OCI-LY7 (cell line): ENCODE data around the gene NDUFS3. TPM values are rescaled to one million over a fixed set of nuclear protein-coding genes. Genes with fewer than 3 reads are reported as not detected.
"Not testable (repeated sequence)": the region's sequence is repeated elsewhere in the genome, so short reads cannot be mapped to it uniquely, and the experiment has no call there.

Experiments
- Bru-seq: library from RNA; stranded (reverse); fragments of 400-500 nt; gene quantifications from one replicate; lab custom pipeline; 2021; lab: Mats Ljungman, UMichigan
- BruChase-seq, 2 experiments: library from RNA; stranded (reverse); fragments of 400-500 nt; gene quantifications; one replicate each; lab custom pipeline; 2021; lab: Mats Ljungman, UMichigan
- BruUV-seq: library from RNA; stranded (reverse); fragments of 400-500 nt; replicated peaks from 2 replicates; lab custom pipeline; 2021; lab: Mats Ljungman, UMichigan
- CTCF ChIA-PET: fragments of 300-600 bp; sonication (Branson Sonifier 250); formaldehyde crosslinking; loops from one replicate; lab custom pipeline; 2022; ENCODE audit warnings: antibody characterized with exemption; ENCODE audit not compliant: unreplicated experiment; lab: Charles Lee
- POLR2A ChIA-PET: fragments of 300-600 bp; sonication (Branson Sonifier 250); formaldehyde crosslinking; loops from one replicate; lab custom pipeline; 2022; ENCODE audit warnings: antibody characterized with exemption; lab: Charles Lee
- DNase-seq: peaks from one replicate; pipeline ENCODE4 v3.0.0-alpha.2; 2015; ENCODE audit warnings: low spot score
- H2AFZ ChIP-seq: fragments of 200-600 bp; sonication (generic), shearing (Covaris generic); 2 replicates; pipeline ENCODE4 v1.6.1; 2014; ENCODE audit warnings: mild to moderate bottlenecking, antibody characterized with exemption, low read length, moderate library complexity
- H3K27ac ChIP-seq: fragments of 200-600 bp; sonication (generic); 2 replicates; pipeline ENCODE4 v1.5.1; 2014; ENCODE audit warnings: mixed run types, low read depth, mild to moderate bottlenecking, moderate library complexity, low read length, inconsistent platforms; ENCODE audit not compliant: poor library complexity, severe bottlenecking
- H3K36me3 ChIP-seq: fragments of 200-600 bp; sonication (generic); 2 replicates; pipeline ENCODE4 v1.6.1; 2014; ENCODE audit warnings: mild to moderate bottlenecking, antibody characterized with exemption, low read length, moderate library complexity, mixed read lengths; ENCODE audit not compliant: insufficient read depth
- H3K4me1 ChIP-seq: fragments of 200-600 bp; sonication (generic); 2 replicates; pipeline ENCODE4 v1.5.1; 2014; ENCODE audit warnings: mild to moderate bottlenecking, low read length; ENCODE audit not compliant: insufficient read depth, poor library complexity, severe bottlenecking
- H3K4me2 ChIP-seq: fragments of 200-600 bp; sonication (generic); 2 replicates; pipeline ENCODE4 v1.6.1; 2014; ENCODE audit warnings: mild to moderate bottlenecking, low read length
- H3K4me3 ChIP-seq: fragments of 200-600 bp; sonication (generic); 2 replicates; pipeline ENCODE4 v1.5.1; 2014; ENCODE audit warnings: mild to moderate bottlenecking, low read depth, low read length; ENCODE audit not compliant: poor library complexity, severe bottlenecking
- H3K79me2 ChIP-seq: fragments of 200-600 bp; sonication (generic); 2 replicates; pipeline ENCODE4 v1.6.1; 2016; ENCODE audit warnings: low read depth, mild to moderate bottlenecking, low read length, moderate library complexity, mixed read lengths; ENCODE audit not compliant: insufficient read depth
- H3K9me2 ChIP-seq: fragments of 200-600 bp; sonication (generic); 2 replicates; pipeline ENCODE4 v1.6.1; 2016; ENCODE audit warnings: mild to moderate bottlenecking, low read length, mixed read lengths; ENCODE audit not compliant: insufficient read depth
- H3K9me3 ChIP-seq: fragments of 200-600 bp; sonication (generic); 2 replicates; pipeline ENCODE4 v1.6.1; 2014; ENCODE audit warnings: mild to moderate bottlenecking, mixed run types, low read length, mixed read lengths
- H4K20me1 ChIP-seq: fragments of 200-600 bp; sonication (generic); 2 replicates; pipeline ENCODE4 v1.6.1; 2014; ENCODE audit warnings: mild to moderate bottlenecking, antibody characterized with exemption, low read length, moderate library complexity, mixed read lengths; ENCODE audit not compliant: insufficient read depth
- EZH2phosphoT487 ChIP-seq: fragments of 200-600 bp; sonication (generic); IDR thresholded peaks from 2 replicates; pipeline ENCODE4 v1.6.1; 2018; ENCODE audit warnings: low read depth, borderline replicate concordance, mild to moderate bottlenecking, mixed run types, antibody characterized with exemption, low read length, moderate library complexity, mixed read lengths
- intact Hi-C: fragments of 100-400 bp; cut with micrococcal nuclease; formaldehyde crosslinking; loops from one replicate; pipeline ENCODE4 v1.10.0; 2022; ENCODE audit not compliant: unreplicated experiment
- long read RNA-seq: library from polyadenylated mRNA; stranded (forward); transcript quantifications from one replicate; pipeline ENCODE4 v2.0.0, GENCODE V29; 2022
- total RNA-seq, 2 experiments: library from RNA; depleted of rRNA in 1 of 2; stranded (reverse); fragments of >200 nt in 1 of 2; shearing (Covaris generic) in 1 of 2; gene quantifications; 2 replicates each; pipeline ENCODE4 v1.2.3, GENCODE V29; 2014 to 2022
- TF ChIP-seq, protein P1 (sequence below): fragments of 200-600 bp; sonication (generic); conservative IDR thresholded peaks from 2 replicates; pipeline ENCODE4 v1.5.1; 2014; ENCODE audit warnings: mild to moderate bottlenecking, antibody characterized with exemption, low read length, moderate library complexity, mixed read lengths

Gene NDUFS3
- total RNA-seq (2014; rRNA removed; shearing (Covaris generic)) (73.9 and 92.7 TPM in 2 replicates), total RNA-seq (2022) (122 and 135 TPM in 2 replicates), Bru-seq, nascent RNA (percentile 82 among the genes with signal in this experiment), BruChase-seq, experiment 1, labeled RNA remaining after a 6-hour chase (percentile 87 among the genes with signal in this experiment), BruChase-seq, experiment 2, labeled RNA remaining after a 2-hour chase (percentile 78 among the genes with signal in this experiment)
- long read RNA-seq, transcript NDUFS3-201 (7 exons, 958 nt): major isoform, 100 of 131 reads
- long read RNA-seq, partial matches to known transcripts: 4 of 131 reads
- long read RNA-seq, other reads (novel, unspliced or antisense): 23 of 131 reads

DNA sequence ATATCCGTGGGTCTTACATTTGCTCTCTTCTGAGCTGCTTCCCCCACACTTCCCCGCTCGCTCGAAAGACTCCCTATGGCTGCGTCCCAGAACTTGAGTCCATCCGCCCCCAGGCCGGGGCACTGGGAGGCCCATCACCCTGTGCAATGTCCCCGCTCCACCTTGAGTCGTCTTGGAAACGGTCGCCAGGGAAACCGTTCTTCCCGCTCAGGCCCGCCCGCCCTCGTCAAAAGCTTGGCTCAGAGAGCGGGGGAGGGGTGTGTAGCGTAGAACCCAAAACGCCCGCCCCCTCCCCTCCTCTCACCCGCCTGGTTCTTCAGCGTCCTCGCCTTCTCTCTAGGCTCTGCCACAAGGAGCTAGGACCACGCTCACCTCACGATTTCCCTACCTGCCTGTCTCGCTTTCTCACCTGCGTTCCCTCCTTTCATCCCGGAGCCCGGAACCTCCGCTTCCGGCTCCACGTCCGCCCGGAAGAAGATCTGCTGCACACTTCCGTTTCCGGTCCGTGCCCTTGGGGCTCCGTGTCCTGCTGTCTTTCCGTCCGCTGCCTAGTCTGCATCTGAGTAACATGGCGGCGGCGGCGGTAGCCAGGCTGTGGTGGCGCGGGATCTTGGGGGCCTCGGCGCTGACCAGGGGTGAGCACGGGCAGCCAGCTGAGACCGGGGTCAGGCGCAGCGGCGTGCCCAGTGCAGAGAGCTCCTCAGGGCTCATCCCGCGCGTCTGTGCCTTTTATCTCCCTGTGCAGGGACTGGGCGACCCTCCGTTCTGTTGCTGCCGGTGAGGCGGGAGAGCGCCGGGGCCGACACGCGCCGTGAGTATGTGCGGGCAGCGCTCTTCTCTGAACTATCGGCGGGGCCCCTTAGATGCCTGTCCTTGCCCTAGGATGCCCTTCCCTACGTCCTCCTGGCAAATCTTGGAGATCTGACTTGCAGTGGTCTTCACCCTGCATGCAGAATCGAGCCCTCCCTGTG lies at the start of gene NDUFS3, which contains the start of gene KBTBD4:
TSS of gene NDUFS3 (plus strand) at position 551 of the 971 bp plus-strand sequence. CDS start at position 569, 18 bp downstream.
TSS of gene KBTBD4 (minus strand) at position 447 of the 971 bp plus-strand sequence. CDS start at position 428, 19 bp downstream.
- Histone ChIP-seq H3K4me3 (peak within 1 kb of the TSS; percentile 85), H3K79me2 (peaks cover 43% of the 10 kb centered on the region), H3K27ac (peak within 1 kb of the TSS; percentile 40), H2AFZ (peak within 1 kb of the TSS; percentile 54; the same call in 1 of the 2 replicates), H3K9me3 (no peaks in the 10 kb centered on the region), H3K4me1 (peaks cover 21% of the 10 kb centered on the region), H3K4me2 (peak within 1 kb of the TSS; percentile 95), H3K36me3 (peaks cover 73% of the 10 kb centered on the region), H4K20me1 (no peaks in the 10 kb centered on the region), H3K9me2 (no peaks in the 10 kb centered on the region)
- intact Hi-C loops: loop anchor here (1.0 to 10.0 kb wide), 3 partner anchors 26 to 136 kb away; partner anchors contain the start of genes AGBL2, CELF1 and MTCH2
- TSS peak; percentile 77 for BruUV-seq
- TF ChIP-seq, protein P1, sequence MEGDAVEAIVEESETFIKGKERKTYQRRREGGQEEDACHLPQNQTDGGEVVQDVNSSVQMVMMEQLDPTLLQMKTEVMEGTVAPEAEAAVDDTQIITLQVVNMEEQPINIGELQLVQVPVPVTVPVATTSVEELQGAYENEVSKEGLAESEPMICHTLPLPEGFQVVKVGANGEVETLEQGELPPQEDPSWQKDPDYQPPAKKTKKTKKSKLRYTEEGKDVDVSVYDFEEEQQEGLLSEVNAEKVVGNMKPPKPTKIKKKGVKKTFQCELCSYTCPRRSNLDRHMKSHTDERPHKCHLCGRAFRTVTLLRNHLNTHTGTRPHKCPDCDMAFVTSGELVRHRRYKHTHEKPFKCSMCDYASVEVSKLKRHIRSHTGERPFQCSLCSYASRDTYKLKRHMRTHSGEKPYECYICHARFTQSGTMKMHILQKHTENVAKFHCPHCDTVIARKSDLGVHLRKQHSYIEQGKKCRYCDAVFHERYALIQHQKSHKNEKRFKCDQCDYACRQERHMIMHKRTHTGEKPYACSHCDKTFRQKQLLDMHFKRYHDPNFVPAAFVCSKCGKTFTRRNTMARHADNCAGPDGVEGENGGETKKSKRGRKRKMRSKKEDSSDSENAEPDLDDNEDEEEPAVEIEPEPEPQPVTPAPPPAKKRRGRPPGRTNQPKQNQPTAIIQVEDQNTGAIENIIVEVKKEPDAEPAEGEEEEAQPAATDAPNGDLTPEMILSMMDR: no peak
- no peak for TF ChIP-seq EZH2phosphoT487
- POLR2A ChIA-PET: interaction anchor here (0.6 to 4.4 kb wide), 11 partner anchors 8 to 240 kb away, joined by 3 to 11 read pairs (median 4); no protein-coding TSS in a partner anchor
- peak; percentile 94 for DNase-seq
- CTCF ChIA-PET: interaction anchor here (0.6 to 1.3 kb wide), 7 partner anchors 12 to 678 kb away, joined by 3 to 7 read pairs (median 5); partner anchors contain the start of gene PTPMT1

DNA sequence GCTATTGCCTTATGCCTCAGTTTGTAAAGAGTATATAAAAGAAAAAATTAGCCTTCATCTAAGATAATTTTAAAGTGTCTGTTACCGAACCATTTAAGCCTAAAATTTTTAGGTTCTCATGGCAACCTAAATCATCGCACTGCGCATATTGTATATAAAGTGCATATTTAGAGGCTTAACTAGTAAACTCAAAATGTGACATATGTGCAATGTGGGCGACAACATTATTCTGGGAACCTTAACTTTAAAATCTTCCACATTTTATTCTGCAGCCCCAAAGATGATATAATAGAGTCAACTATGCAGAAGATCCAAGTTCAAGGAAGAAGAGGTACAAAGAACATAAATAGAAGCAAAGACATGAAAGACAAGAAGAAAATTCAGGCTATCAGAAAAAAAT lies 48.9 kb upstream of the NDUFS3 start:
- Histone ChIP-seq H3K36me3 (peaks cover 57% of the 10 kb centered on the region; the same call in 1 of the 2 replicates), H3K9me2 (no peaks in the 10 kb centered on the region), H4K20me1 (peaks cover 18% of the 10 kb centered on the region; the same call in 1 of the 2 replicates), H3K4me2 (no peak overlapping the region), H3K4me3 (no peak overlapping the region), H3K79me2 (peaks cover 98% of the 10 kb centered on the region), H3K27ac (no peak overlapping the region), H3K4me1 (peaks cover 7% of the 10 kb centered on the region), H2AFZ (no peak overlapping the region), H3K9me3 (no peaks in the 10 kb centered on the region)
- CTCF ChIA-PET: no interaction called here
- intact Hi-C loops: no loop called here
- BruUV-seq: no TSS peak
- TF ChIP-seq EZH2phosphoT487: no peak
- TF ChIP-seq, protein P1: no peak
- no peak for DNase-seq
- POLR2A ChIA-PET: interaction anchor here (0.6 kb wide), 1 partner anchor 176 kb away, joined by 3 read pairs; no protein-coding TSS in a partner anchor

DNA sequence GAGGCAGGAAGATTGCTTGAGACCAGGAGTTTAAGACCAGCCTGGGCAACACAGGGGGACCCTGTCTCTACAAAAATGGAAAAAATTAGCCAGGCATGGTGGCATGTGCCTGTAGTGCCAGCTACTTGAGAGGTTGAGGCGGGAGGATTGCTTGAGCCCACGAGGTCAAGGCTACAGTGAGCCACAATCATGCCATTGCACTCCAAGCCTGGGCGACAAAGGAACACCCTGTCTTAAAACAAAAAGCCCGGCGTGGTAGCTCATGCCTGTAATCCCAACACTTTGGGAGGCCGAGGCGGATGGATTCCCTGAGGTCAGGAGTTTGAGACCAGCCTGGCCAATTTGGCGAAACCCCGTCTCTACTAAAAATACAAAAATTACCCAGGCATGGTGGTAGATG lies 48.2 kb upstream of the NDUFS3 start:
- H2AFZ ChIP-seq, H3K4me3 ChIP-seq, H3K9me3 ChIP-seq, H3K9me2 ChIP-seq, CTCF ChIA-PET, intact Hi-C loops, H3K4me2 ChIP-seq, H3K4me1 ChIP-seq, DNase-seq, H3K27ac ChIP-seq, BruUV-seq: not testable (repeated sequence)
- peaks cover 98% of the 10 kb centered on the region for H3K79me2 ChIP-seq
- peaks cover 18% of the 10 kb centered on the region; the same call in 1 of the 2 replicates for H4K20me1 ChIP-seq
- peaks cover 56% of the 10 kb centered on the region for H3K36me3 ChIP-seq
- POLR2A ChIA-PET: interaction anchor here (1.9 kb wide), 1 partner anchor 9 kb away, joined by 4 read pairs; no protein-coding TSS in a partner anchor
